Epidermal melanocyte (primary cell): ENCODE measurements around the gene ST7L.
"Not testable (repeated sequence)": the region's sequence is repeated elsewhere in the genome, so short reads cannot be mapped to it uniquely, and the experiment has no call there.

ENCODE experiments used
- DNase-seq: peaks from one replicate; pipeline ENCODE4 v3.0.0; 2011; ENCODE audit warnings: low spot score; ENCODE audit not compliant: insufficient read length

The ST7L gene

DNA sequence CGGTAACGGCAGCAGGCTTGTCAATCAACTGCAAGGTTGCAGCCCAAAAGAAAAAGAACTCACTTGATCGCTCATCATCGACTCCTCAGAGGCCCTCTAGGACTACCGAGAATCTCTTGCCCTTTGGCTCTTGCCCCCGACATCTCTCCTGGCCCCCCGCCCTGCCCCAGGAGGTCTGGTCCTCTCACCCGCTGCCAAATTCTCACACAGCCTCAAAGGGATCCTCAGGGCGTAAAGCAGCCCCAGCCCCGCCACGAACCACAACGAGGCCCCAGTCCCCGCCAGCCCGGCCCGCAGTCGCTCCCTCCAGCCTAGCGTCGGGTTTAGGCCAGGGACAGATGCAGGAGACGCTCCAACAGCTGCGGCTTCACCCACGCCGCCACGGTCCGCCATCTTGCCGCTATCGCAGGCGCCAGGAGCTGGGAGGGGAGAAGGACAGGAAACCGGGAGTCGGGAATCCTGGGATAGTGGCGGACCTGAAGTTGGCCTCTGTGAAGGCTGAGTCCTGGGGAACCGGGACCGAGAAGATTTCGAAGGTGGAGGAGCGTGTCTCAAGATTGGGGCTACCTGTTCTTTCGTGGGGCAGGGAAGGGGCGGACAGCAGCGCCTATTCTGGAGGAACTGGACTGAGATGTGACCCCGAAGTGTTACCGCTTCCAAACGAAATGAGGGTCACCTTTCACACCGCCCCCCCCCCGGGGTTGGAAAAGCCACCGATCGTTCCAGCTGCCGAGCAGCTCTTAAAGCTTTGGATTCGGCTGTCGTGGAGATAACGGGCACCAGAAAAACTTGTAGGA, at the start of gene ST7L:
TSS of gene ST7L (minus strand) at position 421 of the 797 bp plus-strand sequence. CDS start at position 393, 28 bp downstream.
- DNase-seq, result peak; percentile 64

- no peak for DNase-seq
Measured at GRCh38 chr1:112666946-112667345, 48.0 kb upstream of the ST7L start.

DNA sequence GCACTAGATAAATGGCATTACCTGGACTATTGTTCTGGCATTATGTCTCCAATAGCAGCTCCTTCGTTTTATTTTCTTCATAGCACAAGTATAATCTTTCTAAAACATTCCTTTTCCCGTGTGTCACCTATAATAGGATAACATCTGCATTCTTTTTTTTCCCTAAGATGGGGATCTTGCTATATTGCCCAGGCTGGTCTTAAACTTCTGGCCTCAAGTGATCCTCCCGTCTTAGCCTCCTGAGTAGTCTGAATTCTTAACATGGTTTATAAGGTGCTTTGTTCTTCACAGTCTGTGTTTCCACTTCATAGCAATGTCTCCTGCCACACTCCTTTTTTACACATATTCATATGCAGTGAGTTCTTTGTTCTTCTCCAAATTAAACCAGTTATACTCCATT, 46.9 kb upstream of the ST7L start:
- DNase-seq, result no peak

- no peak for DNase-seq
Measured at GRCh38 chr1:112651205-112651604, 32.3 kb upstream of the ST7L start.

GRCh38 chr1:112646225-112646624, 27.3 kb upstream of the ST7L start:
- DNase-seq, result no peak

DNA sequence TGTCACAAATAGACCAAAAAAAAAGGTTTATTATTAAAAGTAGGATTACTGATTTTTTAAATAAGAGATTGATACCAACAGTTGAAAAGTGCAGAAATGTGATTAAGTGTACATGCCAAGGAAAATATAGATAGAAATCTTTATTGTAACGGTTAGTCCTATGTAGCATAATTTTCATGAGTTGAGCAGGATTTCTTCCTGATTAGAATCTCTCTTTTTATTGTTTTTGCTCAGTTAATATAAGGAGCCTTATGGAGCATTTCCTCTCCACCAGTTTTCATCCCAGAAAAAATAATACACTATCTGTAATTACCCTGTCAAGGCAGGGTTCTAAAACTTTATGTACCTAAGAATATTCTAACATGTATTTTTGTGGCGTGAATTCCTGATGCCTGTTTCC, 24.1 kb upstream of the ST7L start:
- no peak for DNase-seq

DNA sequence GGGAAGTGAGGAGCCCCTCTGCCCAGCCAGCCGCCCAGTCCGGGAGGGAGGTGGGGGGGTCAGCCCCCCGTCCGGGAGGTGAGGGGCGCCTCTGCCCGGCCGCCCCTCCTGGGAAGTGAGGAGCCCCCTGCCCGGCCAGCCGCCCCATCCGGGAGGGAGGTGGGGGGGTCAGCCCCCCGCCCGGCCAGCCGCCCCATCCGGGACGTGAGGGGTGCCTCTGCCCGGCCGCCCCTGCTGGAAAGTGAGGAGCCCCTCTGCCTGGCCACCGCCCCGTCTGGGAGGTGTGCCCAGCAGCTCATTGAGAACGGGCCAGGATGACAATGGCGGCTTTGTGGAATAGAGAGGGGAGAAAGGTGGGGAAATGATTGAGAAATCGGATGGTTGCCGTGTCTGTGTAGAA, 21.5 kb upstream of the ST7L start:
- not testable (repeated sequence) for DNase-seq

- DNase-seq, result no peak
Measured at GRCh38 chr1:112638110-112638428, 19.1 kb upstream of the ST7L start.

- peak; percentile 80 for DNase-seq
Measured at GRCh38 chr1:112637254-112638109, 18.5 kb upstream of the ST7L start.

- no peak for DNase-seq
Measured at GRCh38 chr1:112636597-112637253, 17.8 kb upstream of the ST7L start.

- DNase-seq, result no peak
Measured at GRCh38 chr1:112636056-112636455, 17.1 kb upstream of the ST7L start.

- no peak for DNase-seq
Measured at GRCh38 chr1:112634367-112634766, 15.4 kb upstream of the ST7L start.

DNA sequence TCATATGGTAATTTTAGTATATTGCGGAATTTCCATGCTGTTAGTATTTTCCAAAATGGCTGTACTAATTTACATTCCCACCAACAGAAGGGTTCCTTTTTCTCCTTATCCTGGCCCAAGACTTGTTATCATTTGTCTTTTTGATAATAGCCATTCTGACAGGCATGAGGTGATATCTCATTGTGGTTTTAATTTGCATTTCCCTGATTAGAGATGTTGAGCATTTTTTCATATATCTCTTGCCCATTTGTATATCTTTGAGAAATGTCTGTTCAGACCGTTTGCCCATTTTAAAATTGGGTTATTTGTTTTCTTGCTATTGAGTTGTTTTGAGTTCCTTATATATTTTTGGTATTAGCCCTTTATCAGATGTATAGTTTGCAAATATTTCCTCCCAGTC, 14.7 kb upstream of the ST7L start:
- no peak for DNase-seq

- DNase-seq, result no peak
Measured at GRCh38 chr1:112629256-112629655, 10.3 kb upstream of the ST7L start.

GRCh38 chr1:112628516-112628915, 9.6 kb upstream of the ST7L start:
- no peak for DNase-seq

DNA sequence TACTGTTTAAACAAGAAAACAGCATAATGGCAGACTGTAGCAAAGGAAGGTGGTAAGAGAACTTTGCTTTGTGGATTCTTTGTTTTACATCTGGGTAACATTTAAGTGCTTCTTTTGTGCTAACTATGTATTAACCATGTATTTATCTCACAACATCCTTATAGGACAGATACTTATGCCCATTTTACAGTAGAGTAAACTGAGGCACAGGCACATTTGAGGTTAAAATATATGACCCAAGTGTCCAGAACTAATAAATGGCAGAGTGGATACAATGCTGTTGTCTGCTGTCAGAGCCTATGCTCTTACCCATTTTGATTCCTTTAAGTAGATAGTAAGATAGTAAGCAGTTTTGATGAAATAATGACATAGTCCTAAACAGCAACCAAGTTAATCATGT, 7.9 kb upstream of the ST7L start:
- DNase-seq, result no peak

DNA sequence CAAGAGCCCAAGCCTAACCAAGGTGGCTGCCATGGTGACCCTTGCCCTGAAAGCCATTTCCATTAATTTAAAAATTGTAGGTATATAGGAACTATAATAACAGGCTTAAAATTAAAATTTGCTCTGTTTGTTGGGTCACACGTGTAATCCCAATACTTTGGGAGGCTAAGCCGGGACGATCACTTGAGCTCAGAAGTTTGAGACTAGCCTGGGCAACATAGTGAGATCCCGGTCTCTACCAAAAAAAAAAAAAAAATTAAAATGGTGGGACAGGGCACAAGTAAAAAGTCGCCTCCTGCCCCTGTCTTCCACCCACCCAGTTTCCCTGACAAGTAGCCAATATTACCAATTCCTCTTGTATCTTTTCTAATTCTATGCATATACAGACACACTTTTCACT, 7.3 kb upstream of the ST7L start:
- no peak for DNase-seq

DNA sequence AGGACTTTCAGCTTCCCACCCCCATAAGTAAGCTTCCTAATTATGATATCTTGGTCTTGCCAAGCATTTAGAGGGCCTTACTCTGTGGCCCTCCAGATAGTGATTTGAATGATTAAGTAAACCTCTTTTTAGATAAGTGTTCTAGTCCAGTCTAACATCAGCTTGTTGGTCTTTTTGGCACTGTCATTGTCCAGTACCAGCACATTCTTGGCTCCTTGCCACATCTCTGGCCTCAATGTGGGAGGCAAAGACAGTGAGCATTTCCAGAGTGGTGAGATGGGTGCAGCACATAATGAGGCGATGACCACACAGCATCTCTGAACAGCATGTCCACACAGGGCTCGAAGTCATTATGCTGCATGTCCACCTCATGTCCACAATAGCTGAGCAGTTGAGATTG, 6.8 kb upstream of the ST7L start:
- DNase-seq, result no peak

- DNase-seq, result not testable (repeated sequence)
Measured at GRCh38 chr1:112624493-112624892, 5.6 kb upstream of the ST7L start.

DNA sequence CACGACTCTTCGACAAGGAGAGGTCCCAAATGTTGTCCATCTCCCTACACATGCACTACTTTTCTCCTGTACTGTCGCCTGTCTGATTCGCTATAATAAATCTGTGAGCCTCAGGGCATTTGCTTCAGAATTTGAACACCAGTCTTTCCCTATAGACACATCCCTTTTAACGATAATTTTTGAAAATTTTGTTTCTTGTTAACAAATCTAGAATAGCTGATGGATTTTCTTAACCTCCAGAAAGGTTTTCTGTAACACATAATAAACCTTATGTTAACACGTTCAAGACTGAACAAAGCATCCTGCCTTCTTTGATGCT, 1.4 kb upstream of the ST7L start:
- no peak for DNase-seq

GRCh38 chr1:112619518-112620376, 806 bp upstream of the ST7L start, which contains the start of gene CAPZA1:
Gene CAPZA1 (plus strand): TSS chr1:112619832. CDS start chr1:112619845, 13 bp downstream.
- peak; percentile 76 for DNase-seq
